KMS-11 (cell line): ENCODE measurements around the gene KLHDC3.

Source experiments
- H2AFZ ChIP-seq: fragments of 200-600 bp; sonication (generic); 2 replicates; pipeline ENCODE4 v1.6.1; 2016; ENCODE audit warnings: antibody characterized with exemption, mixed run types, low read depth
- H3K27ac ChIP-seq: fragments of 200-600 bp; sonication (generic); 2 replicates; pipeline ENCODE4 v1.6.1; 2016; ENCODE audit warnings: mild to moderate bottlenecking, mixed run types
- H3K27me3 ChIP-seq: fragments of 200-600 bp; sonication (generic); 2 replicates; pipeline ENCODE4 v1.6.1; 2017; ENCODE audit warnings: mild to moderate bottlenecking, low read depth, mixed run types, moderate library complexity; ENCODE audit not compliant: insufficient read depth
- H3K36me3 ChIP-seq: fragments of 200-600 bp; sonication (generic); 2 replicates; pipeline ENCODE4 v1.6.1; 2017; ENCODE audit warnings: mild to moderate bottlenecking, mixed run types; ENCODE audit not compliant: insufficient read depth
- H3K4me1 ChIP-seq: fragments of 200-600 bp; sonication (generic); 2 replicates; pipeline ENCODE4 v1.6.1; 2016; ENCODE audit warnings: mild to moderate bottlenecking, low read depth, mixed run types; ENCODE audit not compliant: poor library complexity, severe bottlenecking
- H3K4me2 ChIP-seq: fragments of 200-600 bp; sonication (generic); 2 replicates; pipeline ENCODE4 v1.7.0; 2016; ENCODE audit warnings: mild to moderate bottlenecking, mixed run types
- H3K4me3 ChIP-seq: fragments of 200-600 bp; sonication (generic); IDR thresholded peaks from 2 replicates; pipeline ENCODE4 v1.6.1; 2017; ENCODE audit warnings: low read depth, low read length, mixed read lengths; ENCODE audit not compliant: insufficient read depth
- H3K79me2 ChIP-seq: fragments of 200-600 bp; sonication (generic); 2 replicates; pipeline ENCODE4 v1.6.1; 2016; ENCODE audit warnings: low read depth, mixed run types; ENCODE audit not compliant: insufficient read depth
- H3K9ac ChIP-seq: fragments of 200-600 bp; sonication (generic); 2 replicates; pipeline ENCODE4 v1.6.1; 2016; ENCODE audit warnings: mild to moderate bottlenecking, mixed run types
- H4K20me1 ChIP-seq: fragments of 200-600 bp; sonication (generic); 2 replicates; pipeline ENCODE4 v1.6.1; 2016; ENCODE audit warnings: mild to moderate bottlenecking, mixed run types; ENCODE audit not compliant: insufficient read depth
- CTCF ChIP-seq: fragments of 200-600 bp; sonication (generic); conservative IDR thresholded peaks from 2 replicates; pipeline ENCODE4 v1.6.1; 2017; ENCODE audit warnings: low read depth, mild to moderate bottlenecking, antibody characterized with exemption, low read length, moderate library complexity, mixed read lengths

KLHDC3 gene

GRCh38 chr6:43006251-43006650, 7.8 kb upstream of the KLHDC3 start:
- Histone ChIP-seq H3K4me2 (no peak overlapping the region), H3K9ac (no peak overlapping the region), H4K20me1 (no peaks in the 10 kb centered on the region), H3K27ac (no peak overlapping the region), H3K27me3 (no peaks in the 10 kb centered on the region), H3K4me1 (no peaks in the 10 kb centered on the region), H3K4me3 (no peak overlapping the region), H2AFZ (no peak overlapping the region), H3K79me2 (no peaks in the 10 kb centered on the region), H3K36me3 (no peaks in the 10 kb centered on the region)
- no peak for TF ChIP-seq CTCF

GRCh38 chr6:43007126-43007525, 6.9 kb upstream of the KLHDC3 start:
- Histone ChIP-seq H3K79me2 (no peaks in the 10 kb centered on the region), H4K20me1 (no peaks in the 10 kb centered on the region), H3K27me3 (no peaks in the 10 kb centered on the region), H3K4me1 (no peaks in the 10 kb centered on the region), H3K27ac (no peak overlapping the region), H3K4me2 (no peak overlapping the region), H3K9ac (no peak overlapping the region), H3K4me3 (no peak overlapping the region), H3K36me3 (no peaks in the 10 kb centered on the region), H2AFZ (no peak overlapping the region)
- TF ChIP-seq CTCF, result no peak

- no peak overlapping the region for H3K9ac ChIP-seq
- no peak overlapping the region for H3K27ac ChIP-seq
- no peaks in the 10 kb centered on the region for H3K27me3 ChIP-seq
- no peak overlapping the region for H3K4me2 ChIP-seq
- no peak overlapping the region for H2AFZ ChIP-seq
- H3K79me2 ChIP-seq, result peaks cover 5% of the 10 kb centered on the region; the same call in 1 of the 2 replicates
- no peaks in the 10 kb centered on the region for H4K20me1 ChIP-seq
- H3K4me1 ChIP-seq, result no peaks in the 10 kb centered on the region
- H3K36me3 ChIP-seq, result no peaks in the 10 kb centered on the region
- TF ChIP-seq CTCF, result peak; percentile 63
- H3K4me3 ChIP-seq, result no peak overlapping the region
Measured at GRCh38 chr6:43009124-43009523, 4.9 kb upstream of the KLHDC3 start.

- Histone ChIP-seq H3K27me3 (no peaks in the 10 kb centered on the region), H3K4me3 (no peak overlapping the region), H3K4me1 (peaks cover 14% of the 10 kb centered on the region), H3K27ac (no peak overlapping the region), H2AFZ (no peak overlapping the region), H3K4me2 (no peak overlapping the region), H3K9ac (no peak overlapping the region), H3K79me2 (peaks cover 22% of the 10 kb centered on the region; the same call in 1 of the 2 replicates), H4K20me1 (no peaks in the 10 kb centered on the region), H3K36me3 (no peaks in the 10 kb centered on the region)
- TF ChIP-seq CTCF, result no peak
Measured at GRCh38 chr6:43011207-43011606, 2.8 kb upstream of the KLHDC3 start.

GRCh38 chr6:43012364-43012763, 1.7 kb upstream of the KLHDC3 start:
- Histone ChIP-seq H3K4me3 (no peak overlapping the region), H3K27ac (no peak overlapping the region), H3K27me3 (no peaks in the 10 kb centered on the region)

More at GRCh38 chr6:43012364-43012763, 1.7 kb upstream of the KLHDC3 start:
- H3K36me3 ChIP-seq, result no peaks in the 10 kb centered on the region
- TF ChIP-seq CTCF, result no peak
- peaks cover 21% of the 10 kb centered on the region for H3K4me1 ChIP-seq
- H4K20me1 ChIP-seq, result no peaks in the 10 kb centered on the region
- H3K79me2 ChIP-seq, result peaks cover 25% of the 10 kb centered on the region; the same call in 1 of the 2 replicates
- no peak overlapping the region for H3K9ac ChIP-seq
- no peak overlapping the region for H2AFZ ChIP-seq
- H3K4me2 ChIP-seq, result peak overlapping the region; percentile 90
